AG04449 (cell line): Measurements from ENCODE around the gene ZNF726.

ENCODE experiments used
- CTCF ChIA-PET: fragments of 350-600 bp; formaldehyde crosslinking; extraction: SDS; loops from one replicate; lab custom pipeline; 2021; ENCODE audit warnings: antibody characterized with exemption; lab: Yijun Ruan, JAX
- POLR2A ChIA-PET: fragments of 400-600, 350-600 bp; formaldehyde crosslinking; extraction: SDS; loops from one replicate; lab custom pipeline; 2020; ENCODE audit warnings: antibody characterized with exemption, inconsistent platforms; lab: Yijun Ruan, JAX
- DNase-seq: peaks from one replicate; pipeline ENCODE4 v3.0.0-alpha.2; 2010; ENCODE audit warnings: low read depth, low spot score
- H3K4me3 ChIP-seq: 2 replicates; pipeline ENCODE4 v1.5.1; 2011; ENCODE audit warnings: low read depth, mild to moderate bottlenecking, control low read depth, low read length
- TF ChIP-seq, protein P1 (sequence below): IDR thresholded peaks from one replicate; pipeline ENCODE4 v1.5.1; 2011; ENCODE audit warnings: mild to moderate bottlenecking, moderate library complexity, low read length, control low read depth, inconsistent platforms; ENCODE audit not compliant: insufficient read depth; ENCODE audit errors: missing control alignments

Gene ZNF726

DNA sequence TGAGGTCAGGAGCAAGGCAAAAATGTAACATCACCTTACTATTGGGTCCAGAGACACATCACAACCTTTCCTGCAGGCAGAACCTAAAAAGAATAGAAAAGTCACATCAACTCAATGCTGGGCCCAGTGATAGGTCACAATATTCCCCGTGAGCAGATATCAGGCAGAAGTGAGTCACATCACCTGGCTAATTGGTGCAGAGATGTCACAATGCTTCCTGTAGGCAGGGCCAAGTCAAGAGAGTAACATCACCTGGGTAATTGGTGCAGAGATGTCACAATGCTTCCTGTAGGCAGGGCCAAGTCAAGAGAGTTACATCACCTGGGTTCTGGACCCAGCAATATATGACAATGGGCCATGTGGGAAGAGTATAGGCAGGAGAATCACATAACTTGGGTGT is 63.4 kb downstream of the ZNF726 start:
- POLR2A ChIA-PET = no interaction called here
- no peak overlapping the region for H3K4me3 ChIP-seq
- DNase-seq = no peak
- TF ChIP-seq, protein P1, sequence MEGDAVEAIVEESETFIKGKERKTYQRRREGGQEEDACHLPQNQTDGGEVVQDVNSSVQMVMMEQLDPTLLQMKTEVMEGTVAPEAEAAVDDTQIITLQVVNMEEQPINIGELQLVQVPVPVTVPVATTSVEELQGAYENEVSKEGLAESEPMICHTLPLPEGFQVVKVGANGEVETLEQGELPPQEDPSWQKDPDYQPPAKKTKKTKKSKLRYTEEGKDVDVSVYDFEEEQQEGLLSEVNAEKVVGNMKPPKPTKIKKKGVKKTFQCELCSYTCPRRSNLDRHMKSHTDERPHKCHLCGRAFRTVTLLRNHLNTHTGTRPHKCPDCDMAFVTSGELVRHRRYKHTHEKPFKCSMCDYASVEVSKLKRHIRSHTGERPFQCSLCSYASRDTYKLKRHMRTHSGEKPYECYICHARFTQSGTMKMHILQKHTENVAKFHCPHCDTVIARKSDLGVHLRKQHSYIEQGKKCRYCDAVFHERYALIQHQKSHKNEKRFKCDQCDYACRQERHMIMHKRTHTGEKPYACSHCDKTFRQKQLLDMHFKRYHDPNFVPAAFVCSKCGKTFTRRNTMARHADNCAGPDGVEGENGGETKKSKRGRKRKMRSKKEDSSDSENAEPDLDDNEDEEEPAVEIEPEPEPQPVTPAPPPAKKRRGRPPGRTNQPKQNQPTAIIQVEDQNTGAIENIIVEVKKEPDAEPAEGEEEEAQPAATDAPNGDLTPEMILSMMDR = no peak
- CTCF ChIA-PET = no interaction called here

DNA sequence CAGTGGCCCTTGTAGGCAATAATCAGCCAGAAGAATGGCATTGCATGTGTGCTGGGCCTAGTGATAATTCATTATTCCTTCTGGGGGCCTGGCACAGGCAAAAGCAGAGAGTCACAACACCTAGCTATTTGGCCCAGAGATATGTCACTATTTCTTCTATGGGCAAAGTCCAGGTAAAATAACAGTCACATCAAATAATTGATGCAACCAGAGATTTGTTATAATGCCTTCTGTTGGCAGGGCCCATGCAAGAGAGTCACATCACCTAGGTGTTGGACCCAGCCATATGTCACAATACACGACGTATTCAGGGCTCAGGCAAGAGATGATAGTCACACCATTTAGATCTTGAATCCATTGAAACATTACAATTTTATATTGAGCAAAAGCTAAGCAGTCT is 66.1 kb downstream of the ZNF726 start:
- TF ChIP-seq, protein P1 = no peak
- ChIA-PET POLR2A (no interaction called here), CTCF (no interaction called here)
- H3K4me3 ChIP-seq = no peak overlapping the region
- DNase-seq = no peak

DNA sequence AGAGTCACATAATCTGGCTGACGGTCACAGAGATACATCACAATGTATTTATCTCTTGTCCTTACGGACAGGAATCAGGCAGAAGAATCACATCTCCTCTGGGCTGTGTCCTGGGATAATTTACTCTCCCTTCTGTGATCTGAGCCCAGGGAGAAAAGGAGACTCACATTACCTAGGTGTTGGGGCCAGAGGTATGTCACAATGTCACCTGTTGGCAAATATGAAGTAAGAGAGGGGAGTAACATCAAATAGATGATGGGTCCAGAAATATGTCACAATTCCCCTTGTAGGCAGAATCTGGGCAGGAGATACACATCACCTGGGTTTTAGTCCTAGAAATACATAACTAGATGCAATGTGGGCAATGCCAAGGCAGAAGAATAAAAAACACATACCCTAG is 67.2 kb downstream of the ZNF726 start:
- CTCF ChIA-PET = no interaction called here
- POLR2A ChIA-PET = no interaction called here
- no peak for DNase-seq
- no peak overlapping the region for H3K4me3 ChIP-seq
- TF ChIP-seq, protein P1 = no peak

DNA sequence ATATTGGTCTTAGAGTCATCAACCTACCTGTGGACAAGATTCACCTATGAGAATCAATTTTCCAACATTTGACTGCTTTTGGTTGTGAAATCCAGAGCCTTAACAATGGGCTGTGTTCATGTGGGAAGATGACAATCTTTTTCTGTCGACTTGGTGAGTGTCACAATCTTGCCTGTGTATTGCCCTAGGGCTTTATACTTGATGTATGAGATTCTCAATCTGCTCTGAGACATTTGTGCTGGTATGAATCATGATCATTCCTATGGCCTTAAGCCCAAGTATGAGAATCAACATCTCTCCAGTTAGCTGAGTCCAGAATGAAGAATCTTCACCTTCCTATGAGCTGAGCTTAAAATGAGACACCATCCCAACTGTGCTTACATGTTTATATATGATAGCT is 68.7 kb downstream of the ZNF726 start:
- ChIA-PET POLR2A (no interaction called here), CTCF (no interaction called here)
- no peak overlapping the region for H3K4me3 ChIP-seq
- TF ChIP-seq, protein P1 = no peak
- DNase-seq = no peak
